ENCODE results near the gene SDHD.

The SDHD gene

GRCh38 chr11:112106070-112106469, 19.4 kb downstream of the SDHD start:
- DNase-seq, result no peak

GRCh38 chr11:112113539-112114457, 27.1 kb downstream of the SDHD start:
- peak in 1 of 2 donors; percentile 55 for DNase-seq

DNA sequence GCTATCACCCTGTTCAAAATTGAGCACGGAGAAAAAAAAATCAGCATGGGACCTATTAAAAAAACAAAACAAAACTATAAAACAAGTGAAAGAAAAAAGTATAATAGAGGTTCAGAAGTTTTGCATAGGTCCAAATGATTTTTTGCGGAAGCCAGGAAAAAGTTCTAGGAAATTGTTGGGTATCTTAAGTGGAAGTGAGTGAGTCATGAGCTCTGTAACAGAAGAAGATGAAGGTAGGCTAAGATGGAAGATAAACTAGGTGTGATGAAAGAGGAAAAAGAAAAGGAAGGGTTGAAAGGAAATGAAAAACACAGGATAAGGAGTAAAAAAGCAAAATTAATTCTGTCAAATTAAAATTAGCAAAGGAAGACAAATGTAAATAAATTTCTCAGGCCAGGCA, 27.8 kb downstream of the SDHD start:
- no peak for DNase-seq

GRCh38 chr11:112115386-112115785, 28.7 kb downstream of the SDHD start:
- no peak for DNase-seq

GRCh38 chr11:112118176-112118575, 31.5 kb downstream of the SDHD start:
- DNase-seq, result no peak

- DNase-seq, result no peak
Observed at GRCh38 chr11:112121981-112122615, 35.4 kb downstream of the SDHD start.

DNA sequence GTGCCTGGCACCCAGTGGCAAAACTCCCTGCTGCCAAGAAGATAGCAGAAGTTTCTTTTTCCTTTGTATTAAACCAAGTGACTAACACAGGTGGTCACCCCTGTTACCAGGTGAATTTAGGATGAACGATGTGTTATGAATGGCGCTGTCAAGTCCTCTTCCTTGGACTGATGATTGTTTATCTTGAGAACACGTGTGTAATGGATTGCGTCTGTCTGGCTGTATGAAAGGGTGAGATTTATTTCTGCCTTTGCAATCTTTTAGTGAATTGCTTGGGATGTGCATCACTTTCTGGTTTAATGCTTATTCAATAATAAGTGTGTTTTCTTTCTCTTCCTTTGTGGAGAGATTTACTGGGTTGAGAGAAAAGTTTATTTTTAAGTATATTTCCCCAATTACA, 36.5 kb downstream of the SDHD start:
- DNase-seq, result no peak

DNA sequence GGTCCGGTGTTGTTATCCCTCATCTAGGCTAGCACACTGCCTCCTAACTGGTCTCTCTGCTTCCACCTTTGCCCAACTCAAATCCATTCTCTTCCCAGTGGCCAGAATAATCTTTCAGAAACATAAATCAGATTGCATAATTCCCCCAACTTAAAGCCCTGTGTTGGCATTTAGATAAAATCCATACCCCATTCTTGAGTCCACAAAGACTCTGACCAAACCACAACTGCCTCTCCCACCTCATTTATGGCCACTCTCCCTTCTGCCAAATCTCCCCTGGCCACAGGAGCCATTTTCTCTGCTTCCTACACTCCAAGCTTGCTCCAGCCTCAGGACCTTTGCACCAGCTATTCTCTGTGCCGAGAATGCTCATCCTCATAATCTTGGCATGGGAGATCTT, 40.4 kb downstream of the SDHD start:
- no peak for DNase-seq

DNA sequence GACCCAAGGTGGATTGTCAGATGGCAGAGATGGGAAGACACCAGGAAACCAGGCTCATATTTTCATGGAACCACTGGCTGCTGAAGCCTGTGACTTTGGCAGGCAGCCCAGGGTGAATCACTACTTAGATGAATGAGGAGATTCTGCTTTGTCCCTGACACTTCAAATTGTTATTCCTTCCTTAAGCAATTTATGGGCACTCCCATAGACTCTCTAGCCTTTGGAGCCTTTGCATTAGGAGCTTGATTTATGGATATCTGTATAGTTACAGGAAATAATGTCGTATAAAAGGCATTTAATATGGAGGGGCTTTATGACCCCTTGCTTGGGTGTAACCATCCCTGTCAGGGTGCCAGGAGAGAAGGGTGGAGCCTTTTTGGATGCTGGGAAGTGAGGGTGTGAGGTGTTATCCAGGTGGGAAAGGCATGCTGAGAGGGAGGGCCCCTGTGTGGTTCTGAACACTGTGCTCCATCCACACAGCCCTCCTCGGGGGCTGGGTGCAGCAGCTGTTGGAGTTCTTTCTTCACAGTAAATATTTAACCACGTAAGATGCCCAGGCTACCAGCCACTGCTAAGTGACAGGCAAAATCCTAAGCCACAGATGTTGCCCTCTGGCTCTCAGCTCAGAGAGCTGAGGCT, 41.9 kb downstream of the SDHD start:
- DNase-seq, result no peak

GRCh38 chr11:112129656-112130055, 43.0 kb downstream of the SDHD start:
- peak in 1 of 2 donors; percentile 14 for DNase-seq

- DNase-seq, result no peak
Observed at GRCh38 chr11:112132737-112133136, 46.1 kb downstream of the SDHD start.

DNA sequence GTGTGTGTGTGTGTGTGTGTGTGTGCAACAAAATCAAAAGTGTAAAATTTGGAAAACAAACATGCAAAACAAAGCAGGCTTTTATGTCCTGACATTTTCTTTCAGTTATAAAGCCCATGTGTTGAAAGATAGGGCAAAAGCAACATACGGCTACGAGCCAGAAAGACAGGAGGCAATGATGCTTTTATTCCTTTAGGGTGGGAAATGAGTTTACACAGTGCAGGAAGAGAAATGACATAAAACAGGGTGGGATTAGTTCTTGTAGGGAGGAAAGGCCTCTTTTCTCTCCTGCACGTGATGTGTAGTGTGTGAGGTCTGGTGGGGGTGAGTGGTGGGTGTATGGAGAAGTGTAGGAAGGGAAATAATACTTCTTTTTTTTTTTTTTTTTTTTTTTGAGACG, 47.8 kb downstream of the SDHD start:
- no peak for DNase-seq

DNA sequence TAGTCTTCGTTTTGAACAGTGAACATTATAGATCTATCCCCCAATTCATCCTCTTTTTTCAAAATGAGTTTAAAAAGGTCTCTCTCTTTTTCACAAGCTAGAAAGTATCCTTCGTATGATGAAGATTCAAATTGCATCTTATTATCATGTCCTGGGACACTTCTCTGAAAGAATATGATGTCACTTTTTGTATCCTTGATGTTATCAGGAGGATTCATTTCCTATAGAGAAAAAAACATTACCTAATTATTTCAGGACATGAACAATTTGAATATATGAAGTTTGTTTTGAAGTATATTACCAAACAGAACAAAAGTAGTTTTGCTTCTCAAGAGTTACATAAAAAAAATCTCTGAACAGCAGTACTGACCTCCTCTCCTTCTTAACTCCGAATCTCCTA, 56.9 kb downstream of the SDHD start:
- no peak for DNase-seq
